A549 treated with AZD2906 at 1 μM for 4 hours (cell line): ENCODE measurements around the gene C1D. TPM values are rescaled to one million over a fixed set of nuclear protein-coding genes. Genes with fewer than 3 reads are reported as not detected.

Experiments
- total RNA-seq: library from RNA; stranded (reverse); fragments of 200-300 nt; extraction: Qiagen RNA extraction; gene quantifications from 5 replicates; pipeline ENCODE4 v1.2.3, GENCODE V29; 2022

Gene C1D
- total RNA-seq, result 32.4 to 52.9 TPM (median 34.1 TPM) in 5 replicates

GRCh38 chr2:68062680-68063387 is at the start of gene C1D:
C1D (minus strand) TSS chr2:68063004; CDS start chr2:68047310, 15,694 bp downstream.

Other genes with a start within 250 kb of the C1D start
- gene PNO1, start 94.9 kb upstream of the C1D start, total RNA-seq, result 45.2 to 58.5 TPM (median 49.3 TPM) in 5 replicates
- gene PPP3R1, start 189.5 kb upstream of the C1D start, total RNA-seq, result 51.1 to 67.1 TPM (median 53.1 TPM) in 5 replicates